A673 (cell line): Measurements from ENCODE around the gene PLCL1.

Source experiments
- CTCF ChIP-seq: fragments of 300-800, 200-600 bp; sonication (generic); conservative IDR thresholded peaks from 2 replicates; pipeline ENCODE4 v1.5.1; 2017; ENCODE audit warnings: low read depth, mild to moderate bottlenecking, antibody characterized with exemption, low read length, moderate library complexity, mixed read lengths
- EZH2 ChIP-seq: fragments of 200-600 bp; sonication (generic); IDR thresholded peaks from 2 replicates; pipeline ENCODE4 v1.6.1; 2017; ENCODE audit warnings: borderline replicate concordance, low read depth, mild to moderate bottlenecking, mixed read lengths, antibody characterized with exemption, low read length; ENCODE audit not compliant: poor library complexity, severe bottlenecking

GRCh38 chr2:197897960-197898678 lies 93.7 kb downstream of the PLCL1 start:
- TF ChIP-seq CTCF (no peak), EZH2 (no peak)
